Type B pancreatic cell (in vitro differentiated cells): Measurements from ENCODE around the gene ATP2B2. TPM values are rescaled to one million over a fixed set of nuclear protein-coding genes. Genes with fewer than 3 reads are reported as not detected.

Experiments
- DNase-seq: peaks from one replicate; pipeline ENCODE4 v3.0.0; 2021; ENCODE audit warnings: mixed read lengths; ENCODE audit not compliant: unreplicated experiment; ENCODE audit errors: extremely low spot score
- H3K27ac Mint-ChIP-seq: 2 replicates; pipeline ENCODE4 v1.8.0; 2021; ENCODE audit warnings: mild to moderate bottlenecking, mixed read lengths
- H3K27me3 Mint-ChIP-seq: 2 replicates; pipeline ENCODE4 v1.8.0; 2021; ENCODE audit warnings: mixed read lengths
- H3K36me3 Mint-ChIP-seq: 2 replicates; pipeline ENCODE4 v1.8.0; 2021; ENCODE audit warnings: mixed read lengths
- H3K4me1 Mint-ChIP-seq: one replicate; pipeline ENCODE4 v1.8.0; 2021; ENCODE audit warnings: mixed read lengths; ENCODE audit not compliant: unreplicated experiment
- H3K4me3 Mint-ChIP-seq: 2 replicates; pipeline ENCODE4 v1.8.0; 2021; ENCODE audit warnings: mild to moderate bottlenecking, mixed read lengths
- H3K9me3 Mint-ChIP-seq: 2 replicates; pipeline ENCODE4 v1.8.0; 2021; ENCODE audit warnings: mixed read lengths
- total RNA-seq: library from RNA; stranded (reverse); gene quantifications from 2 replicates; pipeline ENCODE4 v1.2.1, GENCODE V29; 2021; ENCODE audit warnings: low replicate concordance
- TF ChIP-seq, protein P1 (sequence below): fragments of 200-600 bp; sonication (generic); conservative IDR thresholded peaks from 2 replicates; pipeline ENCODE4 v1.5.0; 2021; ENCODE audit warnings: antibody characterized with exemption, mild to moderate bottlenecking

The ATP2B2 gene
- total RNA-seq, 1 donor from 2014 or later: 0.31 TPM

DNA sequence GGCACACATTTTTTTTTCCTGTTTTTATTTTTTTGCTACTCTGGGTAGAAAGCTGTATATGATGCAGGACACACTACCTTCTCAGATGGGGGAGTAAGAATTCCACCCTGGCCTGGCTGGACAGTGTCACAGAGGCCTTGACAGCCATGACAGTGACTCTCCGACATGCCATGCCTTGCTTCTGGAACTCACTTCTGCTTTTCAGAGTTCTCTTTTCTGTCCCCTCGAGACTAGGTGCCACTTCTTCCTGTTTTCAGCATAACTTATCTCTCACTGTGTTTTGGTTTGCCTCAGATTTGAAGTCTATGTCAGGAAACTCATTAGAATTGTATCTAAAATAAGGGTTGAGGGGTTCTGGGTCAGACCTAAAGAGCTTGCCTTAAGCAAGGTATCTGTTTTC, 115.4 kb downstream of the ATP2B2 start:
- Mint-ChIP-seq H3K4me1 (no peaks in the 10 kb centered on the region), H3K27ac (no peak overlapping the region), H3K4me3 (no peak overlapping the region), H3K27me3 (peaks cover 27% of the 10 kb centered on the region), H3K9me3 (no peaks in the 10 kb centered on the region), H3K36me3 (no peaks in the 10 kb centered on the region)
- DNase-seq: no peak
- TF ChIP-seq, protein P1, sequence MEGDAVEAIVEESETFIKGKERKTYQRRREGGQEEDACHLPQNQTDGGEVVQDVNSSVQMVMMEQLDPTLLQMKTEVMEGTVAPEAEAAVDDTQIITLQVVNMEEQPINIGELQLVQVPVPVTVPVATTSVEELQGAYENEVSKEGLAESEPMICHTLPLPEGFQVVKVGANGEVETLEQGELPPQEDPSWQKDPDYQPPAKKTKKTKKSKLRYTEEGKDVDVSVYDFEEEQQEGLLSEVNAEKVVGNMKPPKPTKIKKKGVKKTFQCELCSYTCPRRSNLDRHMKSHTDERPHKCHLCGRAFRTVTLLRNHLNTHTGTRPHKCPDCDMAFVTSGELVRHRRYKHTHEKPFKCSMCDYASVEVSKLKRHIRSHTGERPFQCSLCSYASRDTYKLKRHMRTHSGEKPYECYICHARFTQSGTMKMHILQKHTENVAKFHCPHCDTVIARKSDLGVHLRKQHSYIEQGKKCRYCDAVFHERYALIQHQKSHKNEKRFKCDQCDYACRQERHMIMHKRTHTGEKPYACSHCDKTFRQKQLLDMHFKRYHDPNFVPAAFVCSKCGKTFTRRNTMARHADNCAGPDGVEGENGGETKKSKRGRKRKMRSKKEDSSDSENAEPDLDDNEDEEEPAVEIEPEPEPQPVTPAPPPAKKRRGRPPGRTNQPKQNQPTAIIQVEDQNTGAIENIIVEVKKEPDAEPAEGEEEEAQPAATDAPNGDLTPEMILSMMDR: no peak

DNA sequence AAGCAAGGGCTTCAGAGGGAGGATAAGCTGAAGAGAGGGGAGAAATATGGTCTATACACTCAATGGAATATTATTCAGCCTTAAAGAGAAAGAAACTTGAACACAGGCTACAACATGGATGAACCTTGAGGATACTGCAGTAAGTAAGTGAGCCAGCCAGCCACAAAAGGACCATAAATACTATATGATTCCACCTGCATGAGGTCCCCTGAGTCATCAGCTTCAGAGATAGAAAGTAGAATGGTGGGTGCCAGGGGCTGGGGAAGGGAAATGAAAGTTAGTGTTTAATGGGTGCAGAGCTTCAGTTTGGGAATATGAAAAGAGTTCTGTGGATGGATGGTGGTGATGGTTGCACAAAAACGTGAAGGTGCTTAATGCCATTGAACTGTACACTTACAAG, 116.0 kb downstream of the ATP2B2 start:
- no peak for DNase-seq
- H3K27me3 Mint-ChIP-seq: peaks cover 29% of the 10 kb centered on the region
- no peak overlapping the region for H3K4me3 Mint-ChIP-seq
- no peaks in the 10 kb centered on the region for H3K36me3 Mint-ChIP-seq
- H3K27ac Mint-ChIP-seq: no peak overlapping the region
- TF ChIP-seq, protein P1: no peak
- no peaks in the 10 kb centered on the region for H3K4me1 Mint-ChIP-seq
- H3K9me3 Mint-ChIP-seq: no peaks in the 10 kb centered on the region

DNA sequence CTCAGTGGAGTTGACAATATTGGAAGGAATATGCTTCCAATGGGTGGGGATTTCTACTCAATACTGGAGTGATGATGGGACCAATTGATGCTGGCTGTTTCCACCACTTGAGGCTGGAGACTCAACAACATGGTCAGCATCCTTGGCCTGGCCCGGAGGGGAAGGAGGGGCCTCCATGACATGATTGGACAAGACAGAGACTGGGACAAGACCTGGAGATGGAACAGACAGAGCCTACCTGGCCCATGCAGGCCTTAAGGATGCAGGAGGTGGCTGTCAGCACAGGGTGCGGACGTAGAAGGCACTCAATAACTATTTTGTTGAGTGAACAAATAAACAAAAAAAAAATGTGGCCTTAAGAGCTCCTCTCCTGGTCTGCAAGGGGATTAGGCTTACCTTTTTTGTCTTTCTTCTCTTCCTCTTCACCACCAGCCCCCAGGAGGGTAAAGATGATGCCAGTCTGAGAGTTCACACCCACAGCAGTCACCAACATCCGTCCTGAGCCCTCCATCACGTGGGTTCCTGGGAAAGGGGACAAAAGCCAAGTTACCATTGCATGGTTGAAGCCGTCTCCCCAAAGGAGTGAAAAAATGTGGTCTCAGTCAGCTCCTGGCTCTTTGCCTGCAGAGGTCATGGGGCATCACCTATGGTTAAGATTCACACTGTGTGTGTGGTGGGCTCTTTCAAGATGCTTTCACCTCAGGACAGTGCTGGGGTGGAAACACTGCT, 117.3 kb downstream of the ATP2B2 start:
- TF ChIP-seq, protein P1: no peak
- Mint-ChIP-seq H3K36me3 (no peaks in the 10 kb centered on the region), H3K9me3 (no peaks in the 10 kb centered on the region), H3K4me3 (no peak overlapping the region), H3K4me1 (no peaks in the 10 kb centered on the region), H3K27me3 (peaks cover 34% of the 10 kb centered on the region), H3K27ac (no peak overlapping the region)
- DNase-seq: no peak

DNA sequence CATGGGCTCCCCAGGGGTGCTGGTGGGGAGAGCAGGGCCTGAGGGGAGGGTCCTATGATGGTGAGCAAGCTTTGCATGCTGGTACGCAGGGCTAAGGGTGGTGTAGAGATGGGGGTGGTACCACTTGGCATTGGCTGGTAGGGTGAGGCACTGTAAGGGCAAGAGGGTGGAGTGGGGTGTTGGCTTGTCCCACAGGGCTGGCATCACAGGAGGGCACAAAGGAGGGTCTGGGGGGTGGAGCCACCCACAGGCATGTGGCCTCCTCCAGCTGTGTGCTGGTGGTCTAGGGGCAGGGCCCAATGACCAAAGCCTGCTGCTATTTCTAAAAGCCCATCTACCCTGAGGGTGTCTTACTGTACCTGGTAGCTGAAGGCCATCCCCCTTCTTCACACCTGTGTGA, 119.3 kb downstream of the ATP2B2 start:
- peaks cover 26% of the 10 kb centered on the region for H3K27me3 Mint-ChIP-seq
- no peaks in the 10 kb centered on the region for H3K4me1 Mint-ChIP-seq
- H3K4me3 Mint-ChIP-seq: no peak overlapping the region
- H3K27ac Mint-ChIP-seq: no peak overlapping the region
- DNase-seq: no peak
- TF ChIP-seq, protein P1: no peak
- no peaks in the 10 kb centered on the region for H3K36me3 Mint-ChIP-seq
- H3K9me3 Mint-ChIP-seq: no peaks in the 10 kb centered on the region

DNA sequence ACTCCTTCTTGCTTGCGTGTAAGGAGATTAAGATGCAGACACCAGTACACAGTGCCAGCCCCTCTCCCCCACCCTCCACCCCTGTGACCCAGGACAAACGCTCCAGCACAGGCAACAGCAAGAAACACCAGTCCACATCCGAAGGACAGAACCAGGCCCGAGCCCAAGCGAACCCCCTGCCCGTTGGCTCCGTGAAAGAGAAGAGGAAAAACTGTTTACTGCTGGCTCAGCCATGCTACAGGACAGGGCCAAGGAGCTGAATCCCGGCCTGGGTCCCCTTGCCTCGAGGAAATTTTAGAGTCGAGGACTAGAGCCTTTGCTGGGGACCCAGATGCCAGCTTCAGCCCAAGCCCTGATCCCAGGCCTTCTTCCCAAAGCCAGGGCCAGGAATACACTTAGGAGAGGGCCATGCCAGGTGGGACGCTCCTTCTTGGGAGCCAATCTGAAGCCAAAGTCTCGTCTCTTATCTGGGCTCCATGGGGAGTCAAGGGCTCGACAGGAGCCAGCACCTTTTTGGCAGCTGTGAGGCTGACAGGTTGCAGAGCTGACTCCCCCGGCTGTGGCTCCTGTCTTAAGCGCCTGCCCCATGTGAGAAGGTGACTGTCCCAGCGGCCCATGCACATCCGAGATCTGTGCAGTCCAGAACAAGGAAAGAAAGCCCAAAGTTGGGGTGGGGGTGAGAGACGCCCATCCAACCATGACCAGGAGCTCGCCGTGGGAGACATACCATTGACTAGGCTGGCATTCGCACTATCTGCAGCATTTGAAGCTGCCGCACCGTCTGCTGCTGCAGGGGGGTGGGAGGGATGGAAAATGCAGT, 120.6 kb downstream of the ATP2B2 start:
- H3K4me3 Mint-ChIP-seq: no peak overlapping the region
- H3K27me3 Mint-ChIP-seq: peaks cover 26% of the 10 kb centered on the region
- H3K36me3 Mint-ChIP-seq: no peaks in the 10 kb centered on the region
- no peak for DNase-seq
- no peaks in the 10 kb centered on the region for H3K4me1 Mint-ChIP-seq
- no peak overlapping the region for H3K27ac Mint-ChIP-seq
- TF ChIP-seq, protein P1: no peak
- H3K9me3 Mint-ChIP-seq: no peaks in the 10 kb centered on the region
